ENCODE measurements around the gene DCUN1D4.

DCUN1D4 gene

GRCh38 chr4:51843309-51844152 is 578 bp downstream of the DCUN1D4 start:
- DNase-seq: peak; percentile 71
- TF ChIP-seq CTCF (IDR thresholded peaks at IDR 0.05): no peak
- Mint-ChIP-seq H3K27me3 (ENCODE audit: low read depth, poor library complexity) (peaks cover 17% of the 10 kb centered on the region), H3K9me3 (no peaks in the 10 kb centered on the region), H3K4me1 (peaks cover 36% of the 10 kb centered on the region), H3K4me3 (peak overlapping the region; percentile 91), H3K27ac (peak overlapping the region; percentile 96), H3K36me3 (ENCODE audit: low read depth) (peaks cover 5% of the 10 kb centered on the region)

- peak; percentile 86 for DNase-seq
- Mint-ChIP-seq H3K36me3 (ENCODE audit: low read depth) (peaks cover 5% of the 10 kb centered on the region), H3K27me3 (ENCODE audit: low read depth, poor library complexity) (peaks cover 17% of the 10 kb centered on the region), H3K27ac (peak overlapping the region; percentile 94), H3K4me3 (peak overlapping the region; percentile 91), H3K9me3 (no peaks in the 10 kb centered on the region), H3K4me1 (peaks cover 44% of the 10 kb centered on the region)
- TF ChIP-seq CTCF (IDR thresholded peaks at IDR 0.05): no peak
These were observed 1.5 kb downstream of the DCUN1D4 start for GRCh38 chr4:51844153-51845054.

GRCh38 chr4:51845055-51845426 is 2.1 kb downstream of the DCUN1D4 start:
- H3K36me3 Mint-ChIP-seq (ENCODE audit: low read depth): peaks cover 5% of the 10 kb centered on the region
- TF ChIP-seq CTCF (IDR thresholded peaks at IDR 0.05): no peak
- H3K4me3 Mint-ChIP-seq: peak overlapping the region; percentile 91
- H3K9me3 Mint-ChIP-seq: no peaks in the 10 kb centered on the region
- peaks cover 51% of the 10 kb centered on the region for H3K4me1 Mint-ChIP-seq
- H3K27me3 Mint-ChIP-seq (ENCODE audit: low read depth, poor library complexity): peaks cover 13% of the 10 kb centered on the region
- peak overlapping the region; percentile 94 for H3K27ac Mint-ChIP-seq
- no peak for DNase-seq

- peak overlapping the region; percentile 91 for H3K4me3 Mint-ChIP-seq
- H3K27me3 Mint-ChIP-seq (ENCODE audit: low read depth, poor library complexity): peaks cover 7% of the 10 kb centered on the region
- H3K4me1 Mint-ChIP-seq: peaks cover 57% of the 10 kb centered on the region
- no peak for TF ChIP-seq CTCF (IDR thresholded peaks at IDR 0.05)
- H3K27ac Mint-ChIP-seq: no peak overlapping the region
- no peak for DNase-seq
- no peaks in the 10 kb centered on the region for H3K9me3 Mint-ChIP-seq
- peaks cover 5% of the 10 kb centered on the region for H3K36me3 Mint-ChIP-seq (ENCODE audit: low read depth)
These were observed 2.8 kb downstream of the DCUN1D4 start for GRCh38 chr4:51845711-51846110.

GRCh38 chr4:51849430-51849829 is 6.5 kb downstream of the DCUN1D4 start:
- Mint-ChIP-seq H3K9me3 (no peaks in the 10 kb centered on the region), H3K4me3 (no peak overlapping the region), H3K36me3 (ENCODE audit: low read depth) (peaks cover 5% of the 10 kb centered on the region), H3K4me1 (peaks cover 63% of the 10 kb centered on the region), H3K27ac (no peak overlapping the region), H3K27me3 (ENCODE audit: low read depth, poor library complexity) (no peaks in the 10 kb centered on the region)
- TF ChIP-seq CTCF (IDR thresholded peaks at IDR 0.05): no peak
- no peak for DNase-seq

Data from nephron progenitor cell (in vitro differentiated cells).